ENCODE results near the gene GABRG3. TPM values are rescaled to one million over a fixed set of nuclear protein-coding genes. Genes with fewer than 3 reads are reported as not detected.

GABRG3 gene
- total RNA-seq, 1 experiment from 2014 or later, result not detected

- no TSS peak for BruUV-seq (replicated peaks)
- TF ChIP-seq, protein P1, sequence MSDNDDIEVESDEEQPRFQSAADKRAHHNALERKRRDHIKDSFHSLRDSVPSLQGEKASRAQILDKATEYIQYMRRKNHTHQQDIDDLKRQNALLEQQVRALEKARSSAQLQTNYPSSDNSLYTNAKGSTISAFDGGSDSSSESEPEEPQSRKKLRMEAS (IDR thresholded peaks at IDR 0.05), result no peak
- TF ChIP-seq RAD21 (IDR thresholded peaks at IDR 0.05; ENCODE audit: low read depth) (no peak), YY1 (IDR thresholded peaks at IDR 0.05; ENCODE audit: extremely low read depth, insufficient replicate concordance, low read depth, low read length) (no peak), POLR2A (IDR thresholded peaks at IDR 0.05; ENCODE audit: borderline replicate concordance, extremely low read depth, insufficient read depth, insufficient read length) (no peak), ZFX (IDR thresholded peaks at IDR 0.05) (no peak), ATF3 (IDR thresholded peaks at IDR 0.05) (no peak), ZNF274 (IDR thresholded peaks at IDR 0.05; ENCODE audit: low read depth, low read length) (no peak), JUND (IDR thresholded peaks at IDR 0.05) (no peak), ZBTB33 (IDR thresholded peaks at IDR 0.05; ENCODE audit: extremely low read depth, insufficient replicate concordance, low read length) (no peak), TCF7L2 (IDR thresholded peaks at IDR 0.05; ENCODE audit: borderline replicate concordance, extremely low read depth, insufficient read depth, insufficient read length) (no peak), EZH2 (IDR thresholded peaks at IDR 0.05) (no peak), FOSL1 (IDR thresholded peaks at IDR 0.05; ENCODE audit: low read depth) (no peak), SRF (IDR thresholded peaks at IDR 0.05; ENCODE audit: low read depth) (no peak), EZH2phosphoT487 (IDR thresholded peaks at IDR 0.05; ENCODE audit: borderline replicate concordance) (no peak), CEBPB (IDR thresholded peaks at IDR 0.05; ENCODE audit: low read depth) (no peak), CTCF (IDR thresholded peaks at IDR 0.05 in 2 of 3, conservative IDR thresholded peaks at IDR 0.05 in 1 of 3; ENCODE audit: borderline replicate concordance in 1 of 3, insufficient read depth in 1 of 3, low read depth in 2 of 3, low read length in 2 of 3) (no peak), POLR2AphosphoS5 (IDR thresholded peaks at IDR 0.05; ENCODE audit: low read depth, low read length) (no peak)
- TF ChIP-seq, protein P2, sequence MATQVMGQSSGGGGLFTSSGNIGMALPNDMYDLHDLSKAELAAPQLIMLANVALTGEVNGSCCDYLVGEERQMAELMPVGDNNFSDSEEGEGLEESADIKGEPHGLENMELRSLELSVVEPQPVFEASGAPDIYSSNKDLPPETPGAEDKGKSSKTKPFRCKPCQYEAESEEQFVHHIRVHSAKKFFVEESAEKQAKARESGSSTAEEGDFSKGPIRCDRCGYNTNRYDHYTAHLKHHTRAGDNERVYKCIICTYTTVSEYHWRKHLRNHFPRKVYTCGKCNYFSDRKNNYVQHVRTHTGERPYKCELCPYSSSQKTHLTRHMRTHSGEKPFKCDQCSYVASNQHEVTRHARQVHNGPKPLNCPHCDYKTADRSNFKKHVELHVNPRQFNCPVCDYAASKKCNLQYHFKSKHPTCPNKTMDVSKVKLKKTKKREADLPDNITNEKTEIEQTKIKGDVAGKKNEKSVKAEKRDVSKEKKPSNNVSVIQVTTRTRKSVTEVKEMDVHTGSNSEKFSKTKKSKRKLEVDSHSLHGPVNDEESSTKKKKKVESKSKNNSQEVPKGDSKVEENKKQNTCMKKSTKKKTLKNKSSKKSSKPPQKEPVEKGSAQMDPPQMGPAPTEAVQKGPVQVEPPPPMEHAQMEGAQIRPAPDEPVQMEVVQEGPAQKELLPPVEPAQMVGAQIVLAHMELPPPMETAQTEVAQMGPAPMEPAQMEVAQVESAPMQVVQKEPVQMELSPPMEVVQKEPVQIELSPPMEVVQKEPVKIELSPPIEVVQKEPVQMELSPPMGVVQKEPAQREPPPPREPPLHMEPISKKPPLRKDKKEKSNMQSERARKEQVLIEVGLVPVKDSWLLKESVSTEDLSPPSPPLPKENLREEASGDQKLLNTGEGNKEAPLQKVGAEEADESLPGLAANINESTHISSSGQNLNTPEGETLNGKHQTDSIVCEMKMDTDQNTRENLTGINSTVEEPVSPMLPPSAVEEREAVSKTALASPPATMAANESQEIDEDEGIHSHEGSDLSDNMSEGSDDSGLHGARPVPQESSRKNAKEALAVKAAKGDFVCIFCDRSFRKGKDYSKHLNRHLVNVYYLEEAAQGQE (IDR thresholded peaks at IDR 0.05; ENCODE audit: low read depth), result no peak
- no peaks in the 10 kb centered on the region for H3K4me1 ChIP-seq (ENCODE audit: control insufficient read depth in 1 of 2, insufficient read depth in 2 of 2, low read length in 2 of 2)
- ChIA-PET RAD21 (ENCODE audit: low non-redundant PET in 1 of 2, low total read pairs in 2 of 2, uncharacterized antibody in 2 of 2, unreplicated experiment in 2 of 2) (no interaction called here), CTCF (no interaction called here), POLR2A (no interaction called here)
- ATAC-seq (no peak), DNase-seq (ENCODE audit: low read depth, low spot score) (no peak)
- no peak overlapping the region for H3K27ac ChIP-seq (ENCODE audit: low read depth, low read length)
- no peak overlapping the region for H2AFZ ChIP-seq (ENCODE audit: low read depth, low read length, poor library complexity, severe bottlenecking)
- peaks cover 8 to 37% of the 10 kb centered on the region in 2 experiments; a peak in 3 of 4 replicates for H3K9me3 ChIP-seq (ENCODE audit: control insufficient read depth in 1 of 2, insufficient read depth in 1 of 2, low read depth in 1 of 2, low read length in 2 of 2)
- H3K9me2 ChIP-seq (ENCODE audit: insufficient read depth), result no peaks in the 10 kb centered on the region
- no peak overlapping the region for H3K4me2 ChIP-seq (ENCODE audit: low read length)
- no peak overlapping the region for H3K4me3 ChIP-seq (replicated peaks in 1 of 2; ENCODE audit: low read depth in 1 of 2, low read length in 2 of 2)
- H3K27me3 ChIP-seq (ENCODE audit: insufficient read depth, low read length), result no peaks in the 10 kb centered on the region
- no peaks in the 10 kb centered on the region for H3K79me2 ChIP-seq (ENCODE audit: insufficient read depth, low read length)
- no peaks in the 10 kb centered on the region for H4K20me1 ChIP-seq (ENCODE audit: insufficient read depth)
- H3K9ac ChIP-seq (ENCODE audit: low read length), result no peak overlapping the region
- no peaks in the 10 kb centered on the region for H3K36me3 ChIP-seq (ENCODE audit: control insufficient read depth in 1 of 2, insufficient read depth in 2 of 2, low read length in 2 of 2)
- intact Hi-C loops (cut with micrococcal nuclease), result no loop called here
Observed at GRCh38 chr15:27111323-27111722, 140.3 kb downstream of the GABRG3 start.

Data from HCT116 (cell line).